Measurements from ENCODE around the gene PLXNA2. TPM values are rescaled to one million over a fixed set of nuclear protein-coding genes. Genes with fewer than 3 reads are reported as not detected.

The PLXNA2 gene
- total and polyA plus RNA-seq, 2 of the 4 experiments (the other 2 are of a cell fraction): 0.72 to 1.1 TPM

DNA sequence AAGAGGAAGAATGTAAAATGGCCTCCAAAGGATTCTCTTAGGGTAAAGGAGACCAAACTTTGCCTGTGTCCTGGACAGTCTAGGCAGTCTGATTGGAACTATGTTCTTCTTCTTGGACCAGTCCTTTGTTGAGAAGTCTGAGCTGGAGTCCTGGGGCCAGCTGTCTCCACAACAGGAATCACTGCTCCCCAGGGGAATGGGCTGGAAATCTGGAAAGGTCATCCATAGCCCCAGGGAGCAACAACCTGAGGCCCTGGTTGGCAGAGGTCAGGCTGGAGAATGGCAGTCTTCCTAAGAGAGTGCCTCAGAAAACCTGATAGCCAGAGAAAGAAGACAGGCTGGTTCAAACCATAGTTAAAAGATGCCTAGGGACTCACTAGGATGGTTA, 68.7 kb downstream of the PLXNA2 start:
- no peak overlapping the region for H2AFZ ChIP-seq (replicated peaks; ENCODE audit: low read length, poor library complexity)
- H2AK9ac ChIP-seq (replicated peaks; ENCODE audit: low read depth, low read length, poor library complexity): no peak overlapping the region
- H3K9ac ChIP-seq (ENCODE audit: low read depth, low read length): no peak overlapping the region
- TF ChIP-seq BHLHE40 (IDR thresholded peaks at IDR 0.05; ENCODE audit: low read depth, low read length) (no peak), RFX5 (IDR thresholded peaks at IDR 0.05; ENCODE audit: low read depth, low read length) (no peak), FOS (IDR thresholded peaks at IDR 0.05; ENCODE audit: low read depth, low read length) (no peak), SMC3 (IDR thresholded peaks at IDR 0.05; ENCODE audit: low read depth, low read length) (no peak), RAD21 (IDR thresholded peaks at IDR 0.05; ENCODE audit: low read length) (no peak), CHD1 (IDR thresholded peaks at IDR 0.05; ENCODE audit: low read depth, low read length) (no peak), POLR2A (IDR thresholded peaks at IDR 0.05; ENCODE audit: low read depth, low read length) (no peak), MAFK (IDR thresholded peaks at IDR 0.05; ENCODE audit: low read depth, low read length) (no peak)
- TF ChIP-seq, protein P1, sequence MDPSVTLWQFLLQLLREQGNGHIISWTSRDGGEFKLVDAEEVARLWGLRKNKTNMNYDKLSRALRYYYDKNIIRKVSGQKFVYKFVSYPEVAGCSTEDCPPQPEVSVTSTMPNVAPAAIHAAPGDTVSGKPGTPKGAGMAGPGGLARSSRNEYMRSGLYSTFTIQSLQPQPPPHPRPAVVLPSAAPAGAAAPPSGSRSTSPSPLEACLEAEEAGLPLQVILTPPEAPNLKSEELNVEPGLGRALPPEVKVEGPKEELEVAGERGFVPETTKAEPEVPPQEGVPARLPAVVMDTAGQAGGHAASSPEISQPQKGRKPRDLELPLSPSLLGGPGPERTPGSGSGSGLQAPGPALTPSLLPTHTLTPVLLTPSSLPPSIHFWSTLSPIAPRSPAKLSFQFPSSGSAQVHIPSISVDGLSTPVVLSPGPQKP (IDR thresholded peaks at IDR 0.05; ENCODE audit: borderline replicate concordance, low read depth, low read length): no peak
- TF ChIP-seq, protein P2, sequence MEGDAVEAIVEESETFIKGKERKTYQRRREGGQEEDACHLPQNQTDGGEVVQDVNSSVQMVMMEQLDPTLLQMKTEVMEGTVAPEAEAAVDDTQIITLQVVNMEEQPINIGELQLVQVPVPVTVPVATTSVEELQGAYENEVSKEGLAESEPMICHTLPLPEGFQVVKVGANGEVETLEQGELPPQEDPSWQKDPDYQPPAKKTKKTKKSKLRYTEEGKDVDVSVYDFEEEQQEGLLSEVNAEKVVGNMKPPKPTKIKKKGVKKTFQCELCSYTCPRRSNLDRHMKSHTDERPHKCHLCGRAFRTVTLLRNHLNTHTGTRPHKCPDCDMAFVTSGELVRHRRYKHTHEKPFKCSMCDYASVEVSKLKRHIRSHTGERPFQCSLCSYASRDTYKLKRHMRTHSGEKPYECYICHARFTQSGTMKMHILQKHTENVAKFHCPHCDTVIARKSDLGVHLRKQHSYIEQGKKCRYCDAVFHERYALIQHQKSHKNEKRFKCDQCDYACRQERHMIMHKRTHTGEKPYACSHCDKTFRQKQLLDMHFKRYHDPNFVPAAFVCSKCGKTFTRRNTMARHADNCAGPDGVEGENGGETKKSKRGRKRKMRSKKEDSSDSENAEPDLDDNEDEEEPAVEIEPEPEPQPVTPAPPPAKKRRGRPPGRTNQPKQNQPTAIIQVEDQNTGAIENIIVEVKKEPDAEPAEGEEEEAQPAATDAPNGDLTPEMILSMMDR (conservative IDR thresholded peaks at IDR 0.05; ENCODE audit: low read depth, low read length): no peak
- H2BK5ac ChIP-seq (ENCODE audit: low read depth, low read length, poor library complexity, severe bottlenecking): no peak overlapping the region
- H3K79me1 ChIP-seq (ENCODE audit: low read depth in 1 of 2, low read length in 2 of 2): peaks cover 0 to 20% of the 10 kb centered on the region in 2 experiments; a peak in 2 of 4 replicates
- no peak overlapping the region for H4K8ac ChIP-seq (ENCODE audit: low read depth in 2 of 2, low read length in 2 of 2)
- no peak overlapping the region for H4K91ac ChIP-seq (ENCODE audit: insufficient read depth, low read depth, low read length)
- peak overlapping the region; percentile 22; the same call in 1 of the 2 replicates for H2AK5ac ChIP-seq (ENCODE audit: low read depth, low read length)
- H3K4me2 ChIP-seq (ENCODE audit: low read depth, low read length): no peak overlapping the region
- H3K23ac ChIP-seq (ENCODE audit: low read depth, low read length): no peak overlapping the region
- no TSS peak for BruUV-seq (replicated peaks)
- POLR2A ChIA-PET (ENCODE audit: unreplicated experiment): no interaction called here
- intact Hi-C loops (cut with micrococcal nuclease): no loop called here
- no peak overlapping the region for H4K5ac ChIP-seq (ENCODE audit: low read depth, low read length)
- H2BK20ac ChIP-seq (ENCODE audit: low read depth, low read length): peak overlapping the region; percentile 48
- H3K36me3 ChIP-seq (ENCODE audit: control insufficient read depth, insufficient read depth, low read length): no peaks in the 10 kb centered on the region
- H3K27ac ChIP-seq (ENCODE audit: insufficient read depth, low read length): no peak overlapping the region
- in situ Hi-C loops (cut with MboI; ENCODE audit: low sequenced_read_pairs): no loop called here
- CTCF ChIA-PET: no interaction called here
- H3K14ac ChIP-seq (replicated peaks; ENCODE audit: low read depth, low read length): peak overlapping the region; percentile 55; the same call in 1 of the 2 replicates
- H3K9me3 ChIP-seq (ENCODE audit: control insufficient read depth, insufficient read depth, low read length): no peaks in the 10 kb centered on the region
- peak overlapping the region; percentile 39 for H2BK120ac ChIP-seq (ENCODE audit: low read depth, low read length)
- H3K27me3 ChIP-seq (ENCODE audit: control insufficient read depth, insufficient read depth, low read length): no peaks in the 10 kb centered on the region
- peaks cover 17% of the 10 kb centered on the region for H3K9me1 ChIP-seq (ENCODE audit: insufficient read depth, low read length)
- H4K20me1 ChIP-seq (ENCODE audit: insufficient read depth, low read length): no peaks in the 10 kb centered on the region
- DNase-seq: no peak
- 0 out of 3 replicates have a peak overlapping the region, but pooled peaks have one; percentile 20 for H2BK15ac ChIP-seq (ENCODE audit: low read depth, low read length)
- no peak overlapping the region for H3K4me3 ChIP-seq (ENCODE audit: insufficient read depth, low read depth, low read length)
- no peak; the same call in 1 of the 2 replicates for ATAC-seq (ENCODE audit: low read depth)
- dilution Hi-C loops (cut with HindIII; ENCODE audit: low sequenced_read_pairs, unreplicated experiment): no loop called here
- peaks cover 8% of the 10 kb centered on the region for H3K4me1 ChIP-seq (ENCODE audit: control insufficient read depth, insufficient read depth, low read length)
- peak overlapping the region; percentile 43; the same call in 1 of the 2 replicates for H3K4ac ChIP-seq (ENCODE audit: low read depth, low read length)
- H3K56ac ChIP-seq (ENCODE audit: extremely low read depth, insufficient read depth, low read length): no peak overlapping the region
- no peak overlapping the region; the same call in 1 of the 2 replicates for H3K18ac ChIP-seq (ENCODE audit: low read depth, low read length)
